GM21360 (cell line): ENCODE data around the gene FCGR1A.
A peak's percentile ranks its signal among the peaks of the same experiment; 100 is the strongest.
"Not testable (repeated sequence)": the region's sequence is repeated elsewhere in the genome, so short reads cannot be mapped to it uniquely, and the experiment has no call there.

Source experiments
- ATAC-seq: cut with Tn5 transposase; IDR thresholded peaks from one replicate; pipeline ENCODE4 v1.9.1; 2021; ENCODE audit warnings: mild to moderate bottlenecking, moderate library complexity; ENCODE audit not compliant: unreplicated experiment

The FCGR1A gene

GRCh38 chr1:149775510-149776147 is 6.9 kb upstream of the FCGR1A start:
- not testable (repeated sequence) for ATAC-seq

GRCh38 chr1:149777084-149777483 is 5.4 kb upstream of the FCGR1A start:
- ATAC-seq: not testable (repeated sequence)

- ATAC-seq: not testable (repeated sequence)
Measured at GRCh38 chr1:149778313-149778712, 4.2 kb upstream of the FCGR1A start.

GRCh38 chr1:149781413-149781984 is 995 bp upstream of the FCGR1A start:
- not testable (repeated sequence) for ATAC-seq

GRCh38 chr1:149783289-149783688 is 795 bp downstream of the FCGR1A start:
- not testable (repeated sequence) for ATAC-seq

GRCh38 chr1:149783868-149784267 is 1.4 kb downstream of the FCGR1A start:
- not testable (repeated sequence) for ATAC-seq

GRCh38 chr1:149787688-149788451 is 5.4 kb downstream of the FCGR1A start:
- not testable (repeated sequence) for ATAC-seq

- peak; percentile 76 for ATAC-seq
Measured at GRCh38 chr1:149792502-149792901, 10.0 kb downstream of the FCGR1A start.

- ATAC-seq: peak; percentile 72
Measured at GRCh38 chr1:149792912-149793515, 10.5 kb downstream of the FCGR1A start.

GRCh38 chr1:149793885-149794284 is 11.4 kb downstream of the FCGR1A start:
- not testable (repeated sequence) for ATAC-seq

- not testable (repeated sequence) for ATAC-seq
Measured at GRCh38 chr1:149801628-149802027, 19.1 kb downstream of the FCGR1A start.

- ATAC-seq: not testable (repeated sequence)
Measured at GRCh38 chr1:149804417-149805080, 22.1 kb downstream of the FCGR1A start.

GRCh38 chr1:149810697-149811405 is 28.4 kb downstream of the FCGR1A start:
- not testable (repeated sequence) for ATAC-seq

- ATAC-seq: peak; percentile 21
Measured at GRCh38 chr1:149811514-149811889, 29.0 kb downstream of the FCGR1A start.

- peak; percentile 79 for ATAC-seq
Measured at GRCh38 chr1:149811890-149812829, 29.7 kb downstream of the FCGR1A start.

- peak; percentile 34 for ATAC-seq
Measured at GRCh38 chr1:149812893-149813801, 30.7 kb downstream of the FCGR1A start.

- ATAC-seq: not testable (repeated sequence)
Measured at GRCh38 chr1:149820387-149820786, 37.9 kb downstream of the FCGR1A start.

- ATAC-seq: not testable (repeated sequence)
Measured at GRCh38 chr1:149826555-149826954, 44.1 kb downstream of the FCGR1A start.
